A673 (cell line): ENCODE data around the gene INTS1. TPM values are rescaled to one million over a fixed set of nuclear protein-coding genes. Genes with fewer than 3 reads are reported as not detected.

Experiments
- BruUV-seq: library from RNA; stranded (reverse); fragments of 400-500 nt; replicated peaks from 2 replicates; lab custom pipeline; 2021; lab: Mats Ljungman, UMichigan
- CTCF ChIA-PET: fragments of 300-600 bp; sonication (Branson Sonifier 250); formaldehyde crosslinking; loops from one replicate; lab custom pipeline; 2022; ENCODE audit warnings: antibody characterized with exemption; lab: Charles Lee
- POLR2A ChIA-PET: fragments of 300-600 bp; sonication (Branson Sonifier 250); formaldehyde crosslinking; loops from one replicate; lab custom pipeline; 2022; ENCODE audit warnings: antibody characterized with exemption; ENCODE audit not compliant: low non-redundant PET; lab: Charles Lee
- DNase-seq: peaks from one replicate; pipeline ENCODE4 v3.0.0-alpha.2; 2015; ENCODE audit warnings: low spot score
- H3K27ac ChIP-seq: fragments of 200-600 bp; sonication (generic); 2 replicates; pipeline ENCODE4 v1.5.1; 2016; ENCODE audit warnings: mixed run types, low read depth, mild to moderate bottlenecking, mixed read lengths, antibody characterized with exemption, low read length; ENCODE audit not compliant: poor library complexity, severe bottlenecking
- H3K27me3 ChIP-seq: fragments of 200-600 bp; sonication (generic); replicated peaks from 2 replicates; pipeline ENCODE4 v1.6.1; 2017; ENCODE audit warnings: mixed run types, low read depth, mild to moderate bottlenecking, mixed read lengths, antibody characterized with exemption, low read length; ENCODE audit not compliant: insufficient read depth, poor library complexity
- H3K36me3 ChIP-seq: fragments of 200-600 bp; sonication (generic); 2 replicates; pipeline ENCODE4 v1.6.1; 2016; ENCODE audit warnings: mixed run types, mild to moderate bottlenecking, mixed read lengths, antibody characterized with exemption, low read length; ENCODE audit not compliant: insufficient read depth, poor library complexity, severe bottlenecking
- H3K4me1 ChIP-seq: fragments of 200-600 bp; sonication (generic); 2 replicates; pipeline ENCODE4 v1.6.1; 2017; ENCODE audit warnings: mixed run types, mild to moderate bottlenecking, mixed read lengths, antibody characterized with exemption, low read length; ENCODE audit not compliant: insufficient read depth, poor library complexity, severe bottlenecking
- H3K4me3 ChIP-seq: fragments of 200-600 bp; sonication (generic); 2 replicates; pipeline ENCODE4 v1.5.1; 2016; ENCODE audit warnings: low read depth, mixed run types, mild to moderate bottlenecking, mixed read lengths, low read length; ENCODE audit not compliant: poor library complexity, severe bottlenecking
- H3K9me3 ChIP-seq: fragments of 200-600 bp; sonication (generic); 2 replicates; pipeline ENCODE4 v1.6.1; 2016; ENCODE audit warnings: mixed run types, low read depth, mild to moderate bottlenecking, mixed read lengths, antibody characterized with exemption, low read length; ENCODE audit not compliant: poor library complexity, severe bottlenecking
- CTCF ChIP-seq: fragments of 300-800, 200-600 bp; sonication (generic); conservative IDR thresholded peaks from 2 replicates; pipeline ENCODE4 v1.5.1; 2017; ENCODE audit warnings: low read depth, mild to moderate bottlenecking, antibody characterized with exemption, low read length, moderate library complexity, mixed read lengths
- EZH2 ChIP-seq: fragments of 200-600 bp; sonication (generic); IDR thresholded peaks from 2 replicates; pipeline ENCODE4 v1.6.1; 2017; ENCODE audit warnings: borderline replicate concordance, low read depth, mild to moderate bottlenecking, mixed read lengths, antibody characterized with exemption, low read length; ENCODE audit not compliant: poor library complexity, severe bottlenecking
- intact Hi-C: fragments of 100-400 bp; cut with micrococcal nuclease; formaldehyde crosslinking; loops from one replicate; pipeline ENCODE4 v1.10.0; 2022; ENCODE audit not compliant: unreplicated experiment
- total RNA-seq: library from RNA; stranded (reverse); gene quantifications from 2 replicates; pipeline ENCODE4 v1.2.3, GENCODE V29; 2021

INTS1 gene
- total RNA-seq, 1 experiment from 2014 or later = 129 TPM

DNA sequence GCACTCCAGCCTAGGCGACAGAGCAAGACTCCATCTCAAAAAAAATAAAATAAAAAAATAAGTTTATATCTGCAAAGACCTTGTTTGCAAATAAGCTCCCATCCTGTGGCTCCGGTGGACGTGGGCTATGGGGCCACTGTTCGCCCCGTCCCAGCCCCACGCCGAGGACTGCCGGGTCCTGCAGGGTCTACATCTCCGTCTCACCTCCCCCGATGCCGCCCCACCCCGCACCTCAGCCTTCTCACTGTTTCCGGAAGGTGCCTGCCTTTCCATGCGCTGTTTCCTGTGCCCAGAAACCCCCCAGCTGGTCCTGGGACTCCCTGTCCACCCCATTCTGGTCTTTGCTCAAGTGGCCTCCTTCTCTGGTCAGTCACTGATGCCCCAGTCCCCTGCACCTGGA lies 5.0 kb upstream of the INTS1 start:
- peaks cover 15% of the 10 kb centered on the region for H3K4me1 ChIP-seq
- no peaks in the 10 kb centered on the region for H3K36me3 ChIP-seq
- no TSS peak for BruUV-seq
- no peak overlapping the region for H3K27ac ChIP-seq
- no peak for DNase-seq
- intact Hi-C loops = no loop called here
- no peaks in the 10 kb centered on the region for H3K27me3 ChIP-seq
- TF ChIP-seq EZH2 (no peak), CTCF (no peak)
- no peak overlapping the region for H3K4me3 ChIP-seq
- ChIA-PET CTCF (no interaction called here), POLR2A (no interaction called here)
- no peaks in the 10 kb centered on the region for H3K9me3 ChIP-seq

DNA sequence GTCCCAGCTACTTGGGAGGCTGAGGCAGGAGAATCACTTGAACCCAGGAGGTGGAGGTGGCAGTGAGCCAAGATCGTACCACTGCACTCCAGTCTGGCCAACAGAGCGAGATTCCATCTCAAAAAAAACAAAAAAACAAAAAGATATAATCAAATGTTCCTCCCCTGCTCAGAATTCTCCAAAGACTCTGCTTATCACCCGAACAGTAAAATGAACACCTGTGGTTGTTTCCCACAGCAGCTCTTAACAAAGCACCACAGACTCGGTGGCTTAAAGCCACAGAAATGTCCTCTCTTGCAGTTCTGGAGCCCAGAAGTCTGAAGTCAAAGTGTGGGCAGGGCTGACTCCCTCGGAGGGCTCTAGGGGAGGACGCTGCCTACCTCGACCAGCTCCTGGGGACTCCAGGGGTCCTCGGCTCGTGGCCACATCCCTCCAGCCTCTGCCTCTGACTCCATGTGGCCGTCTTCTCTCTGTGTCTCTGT lies 4.1 kb upstream of the INTS1 start:
- BruUV-seq = no TSS peak
- POLR2A ChIA-PET = no interaction called here

GRCh38 chr7:1505731-1506550 lies 1.8 kb upstream of the INTS1 start:
- no TSS peak for BruUV-seq
- no peak overlapping the region for H3K4me3 ChIP-seq
- ChIA-PET POLR2A (no interaction called here), CTCF (no interaction called here)
- DNase-seq = no peak
- intact Hi-C loops = no loop called here
- peaks cover 5% of the 10 kb centered on the region for H3K4me1 ChIP-seq
- TF ChIP-seq CTCF = no peak
- no peak for TF ChIP-seq EZH2
- H3K36me3 ChIP-seq = peaks cover 12% of the 10 kb centered on the region
- H3K27ac ChIP-seq = no peak overlapping the region
- no peaks in the 10 kb centered on the region for H3K9me3 ChIP-seq
- H3K27me3 ChIP-seq = no peaks in the 10 kb centered on the region

More for the DNA sequence above, 4.1 kb upstream of the INTS1 start:
- Histone ChIP-seq H3K27ac (no peak overlapping the region), H3K4me1 (peaks cover 9% of the 10 kb centered on the region), H3K4me3 (no peak overlapping the region), H3K36me3 (no peaks in the 10 kb centered on the region), H3K27me3 (no peaks in the 10 kb centered on the region), H3K9me3 (no peaks in the 10 kb centered on the region)
- DNase-seq = no peak
- CTCF ChIA-PET = no interaction called here
- intact Hi-C loops = no loop called here
- TF ChIP-seq CTCF (no peak), EZH2 (no peak)
